Heart left ventricle (tissue), 16 donors: ENCODE measurements around the gene NKAIN4. TPM values are rescaled to one million over a fixed set of nuclear protein-coding genes. Genes with fewer than 3 reads are reported as not detected.

Experiments used
- ATAC-seq, 4 donors: fragments of 200-7000 bp; cut with Tn5 transposase; one replicate each; pipeline ENCODE4 v1.9.1; 2020 to 2022; ENCODE audit warnings: moderate library complexity in 4 of 4, mild to moderate bottlenecking in 3 of 4, moderate number of reproducible peaks in 1 of 4
- DNase-seq, 5 donors: peaks; one replicate each; pipeline ENCODE4 v3.0.0-alpha.2; 2020
- H3K27ac ChIP-seq, 12 donors: fragments of 200-600 bp; sonication (generic) in 4 of 12; one replicate each; pipeline versions ENCODE4 v1.5.0 to v1.8.0; 2016 to 2022; ENCODE audit warnings: mild to moderate bottlenecking in 2 of 12
- H3K27me3 ChIP-seq, 9 donors: fragments of 200-600 bp; sonication (generic) in 2 of 9; one replicate each; pipeline versions ENCODE4 v1.5.1 to v1.8.0; 2016 to 2022; ENCODE audit warnings: mild to moderate bottlenecking in 3 of 9
- H3K36me3 ChIP-seq, 9 donors: fragments of 200-600 bp; sonication (generic) in 2 of 9; one replicate each; pipeline versions ENCODE4 v1.5.0 to v1.8.0; 2018 to 2022; ENCODE audit warnings: mild to moderate bottlenecking in 2 of 9
- H3K4me1 ChIP-seq, 12 donors: fragments of 200-600 bp; sonication (generic) in 4 of 12; one replicate each; pipeline versions ENCODE4 v1.5.0 to v1.8.0; 2016 to 2022; ENCODE audit warnings: mild to moderate bottlenecking in 3 of 12
- H3K4me3 ChIP-seq, 12 donors: fragments of 200-600 bp; sonication (generic) in 4 of 12; one replicate each; pipeline versions ENCODE4 v1.5.0 to v1.8.0; 2017 to 2022; ENCODE audit warnings: mild to moderate bottlenecking in 9 of 12, moderate library complexity in 4 of 12
- H3K9me3 ChIP-seq, 12 donors: fragments of 200-600 bp; sonication (generic) in 4 of 12; one replicate each; pipeline versions ENCODE4 v1.5.0 to v1.8.0; 2016 to 2022; ENCODE audit warnings: mild to moderate bottlenecking in 1 of 12
- CTCF ChIP-seq, 12 donors: fragments of 200-600 bp; sonication (generic) in 4 of 12; IDR thresholded peaks; one replicate each; pipeline versions ENCODE4 v1.5.0 to v1.8.0; 2018 to 2022; ENCODE audit warnings: antibody characterized with exemption in 12 of 12, mild to moderate bottlenecking in 5 of 12
- POLR2A ChIP-seq, 2 donors: fragments of 450-650 bp; IDR thresholded peaks; one replicate each; pipeline ENCODE4 v1.6.1; 2017; ENCODE audit warnings: antibody characterized with exemption in 2 of 2, mild to moderate bottlenecking in 2 of 2, moderate library complexity in 2 of 2
- WGBS, 4 donors: extraction: QIAGEN DNeasy Blood & Tissue Kit in 2 of 4; methylation state at CpG; one replicate each; pipeline versions ENCODE4 v1.1.5 to v1.1.7; 2013 to 2018; 5-methylcytosine and 5-hydroxymethylcytosine counted together
- intact Hi-C, 10 donors: fragments of 100-400 bp; cut with DNase I; formaldehyde crosslinking; loops; one replicate each; pipeline versions ENCODE4 v1.11.1 to v1.14.2; 2022
- polyA plus RNA-seq, 2 donors: library from polyadenylated mRNA; stranded (reverse); fragments of 200-250 nt; gene quantifications; one replicate each; pipeline ENCODE4 v1.2.3, GENCODE V29; 2013
- total RNA-seq, 9 donors: library from RNA; depleted of rRNA in 2 of 9; stranded (reverse); fragments of >200 nt in 2 of 9; fragmentation: NEBNext Ultra II Directional in 3 of 9; extraction: Animal tissue kit (Norgen Biotek cat#: 25700) in 3 of 9; gene quantifications; one replicate each; pipeline versions ENCODE4 v1.1.0 to v1.2.4, GENCODE V29; 2016 to 2023
- donor health status: ischemic (EF 13 %, LVEDD 7.1; RV severe dilation, severe dysfunction).
- donor health status: healthy with polysubstance abuse.
- donor health status: DM: no; HTN: yes; CAD: no.
- donor health status: DM: no; HTN: no; CAD: no.
- donor health status: ischemic (EF 25% LVEDD 6.9; RV normal size, moderate dysfunction).
- donor health status: ischemic (EF 25% LVEDD 5.7; RV mildly dilated, moderate dysfunction).
- donor health status: healthy.
- donor health status: DM: yes; HTN: yes; CAD: no.
- donor health status: ischemic (EF 35%, LVEDD 5.7; RV mildly dilated, moderate dysfunction).
- donor health status: nonischemic (EF 11% LVEDD 7.7; RV severe dilation, severe dysfunction).
- donor health status: DM: yes; HTN: yes; CAD: no.
- donor health status: PGD.
- donor health status: ischemic (EF 29% LVEDD 5.4; RV normal size, mild dysfunction).
- donor health status: nonischemic (EF 23%, LVEDD 6.1; RV moderate dilation, normal function).

The NKAIN4 gene
- total and polyA plus RNA-seq, 11 donors, result not detected

- peaks cover 0 to 6% (median under 1%) of the 10 kb centered on the region in 9 donors for H3K36me3 ChIP-seq
- H3K4me1 ChIP-seq, result peaks cover 2 to 29% (median 20%) of the 10 kb centered on the region in 12 donors
- WGBS, 4 donors, result 88 to 92% (median 91%) methylated on average over 9 of the region's 9 CpGs
- no peak overlapping the region for H3K27ac ChIP-seq
- intact Hi-C loops, result loop anchor here in 2 of 10 donors (5.0 kb wide), 1 partner anchor 53 kb away; the partner anchor contains the start of gene YTHDF1 (in 2 of the 2)
- ATAC-seq, result no peak
- DNase-seq, result no peak
- TF ChIP-seq POLR2A (IDR thresholded peaks at IDR 0.05), result no peak
- no peak for TF ChIP-seq CTCF (IDR thresholded peaks at IDR 0.05)
- H3K4me3 ChIP-seq, result no peak overlapping the region
- peaks cover 0 to 16% (median 5%) of the 10 kb centered on the region in 9 donors for H3K27me3 ChIP-seq
- no peaks in the 10 kb centered on the region for H3K9me3 ChIP-seq
Measured at GRCh38 chr20:63270606-63271325, 16.5 kb upstream of the NKAIN4 start.

- TF ChIP-seq POLR2A (IDR thresholded peaks at IDR 0.05) (no peak), CTCF (IDR thresholded peaks at IDR 0.05) (no peak)
- H3K9me3 ChIP-seq, result no peaks in the 10 kb centered on the region
- H3K36me3 ChIP-seq, result no peaks in the 10 kb centered on the region
- H3K4me1 ChIP-seq, result peaks cover 2 to 24% (median 18%) of the 10 kb centered on the region in 12 donors
- no peak overlapping the region for H3K4me3 ChIP-seq
- WGBS, 4 donors, result 88 to 95% (median 93%) methylated on average over 9 of the region's 9 CpGs
- no peak overlapping the region for H3K27ac ChIP-seq
- ATAC-seq, result no peak
- intact Hi-C loops, result loop anchor here in 2 of 10 donors (5.0 kb wide), 1 partner anchor 52 kb away; the partner anchor contains the start of gene YTHDF1 (in 2 of the 2)
- no peak for DNase-seq
- H3K27me3 ChIP-seq, result peaks cover 0 to 22% (median 9%) of the 10 kb centered on the region in 9 donors
Measured at GRCh38 chr20:63269724-63270123, 15.5 kb upstream of the NKAIN4 start.

GRCh38 chr20:63268671-63269439 is 14.6 kb upstream of the NKAIN4 start:
- Histone ChIP-seq H3K4me3 (no peak overlapping the region), H3K9me3 (no peaks in the 10 kb centered on the region), H3K27me3 (peaks cover 0 to 29% (median 14%) of the 10 kb centered on the region in 9 donors), H3K4me1 (peaks cover 2 to 15% (median 11%) of the 10 kb centered on the region in 12 donors), H3K36me3 (no peaks in the 10 kb centered on the region), H3K27ac (no peak overlapping the region)
- 38 to 44% (median 41%) methylated on average over 7 to 18 of the region's 18 CpGs for WGBS, 4 donors
- no peak for DNase-seq
- intact Hi-C loops, result no loop called here
- ATAC-seq, result no peak
- TF ChIP-seq CTCF (IDR thresholded peaks at IDR 0.05), result no peak
- no peak for TF ChIP-seq POLR2A (IDR thresholded peaks at IDR 0.05)

- WGBS, 4 donors, result 61 to 75% (median 70%) methylated on average over 4 to 7 of the region's 7 CpGs
- H3K27me3 ChIP-seq, result peaks cover 0 to 35% (median 15%) of the 10 kb centered on the region in 9 donors
- ATAC-seq, result no peak
Measured at GRCh38 chr20:63268256-63268655, 14.0 kb upstream of the NKAIN4 start.

More at GRCh38 chr20:63268256-63268655, 14.0 kb upstream of the NKAIN4 start:
- TF ChIP-seq POLR2A (IDR thresholded peaks at IDR 0.05), result no peak
- no peak for TF ChIP-seq CTCF (IDR thresholded peaks at IDR 0.05)
- Histone ChIP-seq H3K9me3 (no peaks in the 10 kb centered on the region), H3K4me1 (peaks cover 1 to 9% (median 5%) of the 10 kb centered on the region in 12 donors), H3K4me3 (no peak overlapping the region), H3K27ac (no peak overlapping the region), H3K36me3 (no peaks in the 10 kb centered on the region)
- no peak for DNase-seq
- intact Hi-C loops, result no loop called here
